Tongue (tissue), 2 donors: ENCODE results near the gene TMEM97. TPM values are rescaled to one million over a fixed set of nuclear protein-coding genes. Genes with fewer than 3 reads are reported as not detected.
A peak's percentile ranks its signal among the peaks of the same experiment; 100 is the strongest.

Experiments
- DNase-seq: peaks from one replicate; pipeline ENCODE4 v3.0.0-alpha.2; 2015
- total RNA-seq: library from RNA; depleted of rRNA; stranded (reverse); fragments of >200 nt; gene quantifications from one replicate; pipeline ENCODE4 v1.2.3, GENCODE V29; 2014

The TMEM97 gene
- total RNA-seq, 1 donor from 2014 or later, result 12.1 TPM

DNA sequence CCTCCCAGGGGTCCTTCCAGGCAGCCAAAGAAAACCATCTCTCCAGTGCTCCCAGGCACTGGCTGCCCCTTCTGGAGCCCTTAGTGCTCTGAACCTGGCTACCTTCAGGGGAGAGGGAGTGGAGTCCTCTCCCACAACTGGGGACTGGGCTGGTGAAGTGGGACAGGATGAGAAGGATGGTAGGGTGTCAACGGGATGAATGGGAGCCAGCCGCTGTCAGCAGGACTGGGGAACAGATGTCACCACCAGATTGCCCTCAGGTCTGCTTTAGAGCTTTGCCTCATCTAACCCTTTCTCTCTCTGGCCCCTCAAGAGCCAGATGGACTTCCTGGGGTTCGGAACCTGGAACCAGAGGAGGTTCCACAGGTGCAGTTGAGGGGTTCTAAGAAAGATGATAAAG, 46.5 kb downstream of the TMEM97 start:
- no peak for DNase-seq

DNA sequence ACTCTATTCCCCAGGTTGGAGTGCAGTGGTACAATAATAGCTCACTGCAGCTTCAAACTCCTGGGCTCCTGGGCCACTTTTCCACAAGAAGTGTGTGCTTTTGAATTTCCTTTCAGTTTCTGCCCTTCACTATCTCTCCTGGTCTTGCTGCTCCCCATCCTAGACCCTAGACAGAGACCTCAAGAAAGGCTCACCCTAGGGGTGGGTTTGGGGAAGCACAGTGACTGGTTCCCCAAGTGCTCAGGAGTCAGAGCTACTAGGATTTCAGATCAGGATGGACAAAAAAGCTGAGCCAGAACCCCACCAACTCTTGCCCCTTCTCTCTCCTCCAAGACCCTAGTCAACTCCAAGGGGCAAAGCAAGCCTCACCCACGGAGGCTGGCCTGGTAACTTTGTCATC, 47.6 kb downstream of the TMEM97 start:
- DNase-seq, result no peak

DNA sequence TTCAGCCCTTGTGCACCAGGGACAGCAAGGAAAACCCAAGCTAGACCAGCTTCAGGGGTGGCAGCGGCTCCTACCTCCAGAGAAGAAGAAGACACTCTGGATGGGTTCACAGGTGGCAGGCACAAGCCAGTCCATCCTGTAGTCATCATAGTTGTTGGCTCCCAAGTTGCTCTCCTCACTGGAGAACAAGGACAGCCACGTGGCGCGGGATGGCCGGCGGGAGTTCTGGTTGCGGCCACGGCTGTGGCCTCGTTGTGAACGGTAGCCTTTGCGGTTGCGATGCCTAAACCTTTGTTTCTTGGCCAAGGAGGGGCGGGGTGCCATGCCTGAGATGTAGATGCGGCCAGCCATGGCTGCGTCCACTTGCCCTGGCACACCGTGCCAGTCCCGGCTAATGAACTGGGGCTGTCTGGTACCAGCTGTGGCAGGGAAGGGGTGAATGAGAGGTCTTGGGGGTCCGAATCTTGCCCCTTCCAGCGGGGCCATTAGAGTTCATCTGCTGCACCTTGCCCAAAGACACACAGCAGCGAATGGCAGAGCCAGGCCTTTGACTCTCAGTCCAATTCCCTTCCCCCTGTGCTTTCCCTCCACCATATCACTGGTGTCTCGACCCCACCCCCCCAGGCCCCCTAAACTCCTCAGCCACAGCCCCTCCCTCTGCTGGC, 48.8 kb downstream of the TMEM97 start:
- no peak for DNase-seq

DNA sequence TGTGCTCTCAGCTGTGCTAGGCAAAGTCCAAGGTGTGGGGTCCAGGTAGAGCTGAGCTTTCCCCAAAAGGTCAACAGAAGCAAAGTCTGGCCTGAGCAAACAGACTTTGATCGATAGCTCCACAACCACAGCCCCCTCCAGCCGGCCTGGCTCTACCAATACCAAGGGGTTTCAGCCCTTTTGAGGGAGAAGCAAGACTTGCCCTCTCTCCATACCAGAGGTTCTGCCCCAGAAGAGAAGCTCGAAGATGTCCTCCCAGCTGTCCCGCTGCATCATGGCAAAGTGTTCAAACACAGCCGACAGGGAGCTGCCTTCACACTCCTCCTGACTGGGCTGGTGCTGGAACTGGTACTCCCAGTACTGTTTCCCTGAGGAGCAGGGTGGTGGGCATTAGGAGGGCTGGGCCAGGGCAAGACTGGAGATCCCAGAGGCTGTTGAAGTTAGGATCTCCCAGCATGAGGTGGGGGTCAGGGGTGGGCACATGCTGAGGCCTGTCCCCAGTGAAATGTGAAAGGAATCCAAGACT, 49.4 kb downstream of the TMEM97 start:
- DNase-seq, result no peak

DNA sequence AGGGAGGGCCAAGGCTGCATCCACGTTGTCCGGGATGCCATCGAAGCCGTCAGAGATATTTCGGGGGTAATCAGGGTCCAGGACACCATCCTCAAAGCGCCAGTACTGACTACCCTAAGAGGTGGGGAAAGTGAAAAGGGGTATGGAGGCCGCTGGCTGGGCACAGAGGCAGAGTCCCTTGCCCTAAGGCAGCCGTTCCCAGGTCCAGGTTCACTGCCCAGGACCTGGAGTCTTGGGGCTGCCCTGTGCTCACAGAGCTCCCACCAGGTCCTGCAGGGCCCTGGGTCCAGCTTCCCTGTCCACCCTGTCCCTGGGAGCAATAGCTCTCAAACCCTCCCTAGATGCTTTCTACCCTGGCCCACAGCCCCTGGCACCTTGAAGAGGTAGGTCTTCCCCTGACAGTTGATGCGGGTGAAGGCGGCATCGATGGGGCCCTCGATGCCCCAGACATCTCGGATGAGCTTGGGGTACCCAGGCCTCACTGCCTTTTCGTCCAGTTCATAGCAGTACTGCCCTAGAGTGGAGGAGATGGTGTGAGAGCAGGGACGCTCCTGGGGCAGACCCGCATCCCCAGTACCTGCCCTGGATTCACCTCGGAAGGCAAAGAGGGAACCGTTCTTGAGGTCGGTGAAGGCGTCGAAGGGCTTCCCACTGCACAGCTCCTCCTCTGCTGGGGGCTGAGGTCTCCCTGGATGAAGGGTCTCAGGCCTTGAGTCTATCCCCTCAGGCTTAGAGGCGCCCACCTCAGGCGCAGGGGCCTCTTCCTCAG, 50.1 kb downstream of the TMEM97 start:
- DNase-seq, result no peak

DNA sequence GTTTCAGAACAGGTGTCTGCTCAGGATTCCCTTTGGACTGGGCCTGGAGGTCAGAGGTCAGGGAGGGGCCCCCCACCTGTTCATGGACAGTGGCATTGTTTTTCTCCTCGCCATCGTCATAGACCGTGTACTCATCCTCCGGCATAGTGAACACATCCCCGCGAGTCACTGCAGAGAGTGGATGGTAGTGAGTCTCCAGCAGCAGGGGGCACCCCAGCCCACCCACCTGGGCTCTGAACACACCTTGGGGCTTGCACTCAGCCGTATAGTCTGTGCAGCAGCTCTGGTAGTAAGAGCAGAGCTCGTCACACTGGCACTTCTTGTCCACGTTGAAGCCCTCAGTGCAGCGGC, 50.7 kb downstream of the TMEM97 start:
- DNase-seq, result no peak

DNA sequence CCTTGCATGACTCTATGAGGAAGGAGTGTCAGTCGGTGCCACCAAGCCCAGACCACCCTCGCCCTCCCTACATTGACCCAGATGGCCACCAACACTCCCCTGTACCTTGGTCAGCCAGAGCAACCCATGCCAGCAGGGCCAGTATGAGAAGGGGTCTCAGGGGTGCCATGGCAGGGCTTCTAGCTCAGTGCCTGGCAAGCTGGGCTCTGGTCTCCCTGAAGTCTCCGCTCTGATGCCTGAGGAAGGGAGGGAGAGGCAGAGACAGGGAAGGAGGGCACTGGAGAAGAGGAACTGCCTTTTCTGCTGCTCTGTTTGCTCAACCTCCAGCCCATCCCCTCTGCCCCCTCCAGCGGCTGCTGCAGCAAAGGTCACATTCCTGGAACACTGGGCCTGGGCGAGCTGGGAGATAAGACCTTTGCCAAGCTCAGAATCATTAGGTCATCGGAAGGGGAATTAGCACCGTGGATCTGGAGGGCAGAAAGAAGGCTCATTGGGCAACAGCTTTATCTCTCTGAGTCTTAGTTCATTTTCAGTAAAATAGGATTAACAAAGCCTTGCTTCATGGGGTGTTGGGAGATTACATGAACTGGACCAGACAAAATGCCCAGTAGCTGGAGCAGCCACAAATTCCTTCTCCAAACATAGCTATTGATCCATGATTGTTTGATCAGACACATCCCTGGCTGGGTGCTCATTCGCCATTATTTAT, 51.2 kb downstream of the TMEM97 start, which contains the start of gene VTN:
Gene VTN, minus strand, starts transcription at position 273 of the 709 bp plus-strand sequence. Its CDS starts 104 bp downstream, at position 169.
- DNase-seq, result no peak

DNA sequence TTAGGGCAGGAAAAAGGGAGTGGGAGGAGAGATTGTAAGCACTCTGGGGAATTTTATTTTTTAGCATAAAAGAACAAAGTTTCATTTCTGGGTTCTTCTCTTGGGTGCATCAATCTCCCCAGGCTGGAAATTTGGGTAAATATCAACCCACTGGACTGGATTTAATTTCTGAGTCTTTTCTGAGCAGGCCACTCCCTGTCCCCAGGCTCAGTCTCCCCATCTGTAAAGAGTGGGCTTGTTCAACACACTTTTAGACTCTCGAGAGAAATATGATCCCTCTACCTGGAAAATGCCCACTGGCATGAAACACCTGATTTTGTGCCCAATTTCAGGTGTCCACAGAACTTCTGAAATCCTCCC, 51.7 kb downstream of the TMEM97 start:
- no peak for DNase-seq

DNA sequence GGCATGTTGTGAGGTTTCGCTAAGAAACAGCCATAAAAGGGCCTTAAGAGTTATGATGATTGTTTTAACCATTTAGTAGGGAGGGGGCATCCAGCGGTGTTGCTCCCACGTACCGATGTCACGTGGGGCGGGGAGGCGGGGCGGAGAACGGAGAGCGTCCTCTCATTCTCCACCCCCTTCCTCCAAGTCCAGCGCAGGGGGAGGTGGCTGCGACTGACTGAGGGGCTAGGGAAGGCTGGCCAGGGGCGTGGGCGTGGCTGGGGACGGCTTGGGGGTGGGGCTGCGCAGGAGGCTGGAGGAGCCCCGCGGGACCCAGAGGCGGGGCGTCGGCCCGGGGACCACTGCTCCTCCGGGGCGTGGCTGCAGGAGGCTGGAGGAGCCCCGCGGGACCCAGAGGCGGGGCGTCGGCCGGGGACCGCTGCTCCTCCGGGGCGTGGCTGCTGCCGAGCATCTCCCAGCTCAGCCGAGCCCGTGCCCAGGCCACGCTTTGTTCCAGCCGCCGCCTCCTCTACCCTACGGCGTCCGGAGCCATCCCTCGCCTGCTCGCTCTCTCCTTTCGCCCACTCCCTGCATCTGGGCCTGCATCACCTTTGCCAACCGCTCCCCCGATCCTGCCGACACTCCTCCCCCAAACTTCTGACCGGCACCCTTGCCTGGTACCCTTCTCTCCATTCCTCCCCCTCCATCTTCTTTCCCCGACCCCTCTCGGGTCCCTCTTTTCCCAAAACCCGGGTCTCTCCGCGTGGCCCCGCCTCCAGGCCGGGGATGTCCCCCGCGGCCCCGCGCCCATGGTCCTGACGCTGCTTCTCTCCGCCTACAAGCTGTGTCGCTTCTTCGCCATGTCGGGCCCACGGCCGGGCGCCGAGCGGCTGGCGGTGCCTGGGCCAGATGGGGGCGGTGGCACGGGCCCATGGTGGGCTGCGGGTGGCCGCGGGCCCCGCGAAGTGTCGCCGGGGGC, 52.5 kb downstream of the TMEM97 start, which contains the start of gene SARM1:
Gene SARM1, plus strand, starts transcription at position 450 of the 958 bp plus-strand sequence. Its CDS starts 339 bp downstream, at position 789.
- peak; percentile 91 for DNase-seq

DNA sequence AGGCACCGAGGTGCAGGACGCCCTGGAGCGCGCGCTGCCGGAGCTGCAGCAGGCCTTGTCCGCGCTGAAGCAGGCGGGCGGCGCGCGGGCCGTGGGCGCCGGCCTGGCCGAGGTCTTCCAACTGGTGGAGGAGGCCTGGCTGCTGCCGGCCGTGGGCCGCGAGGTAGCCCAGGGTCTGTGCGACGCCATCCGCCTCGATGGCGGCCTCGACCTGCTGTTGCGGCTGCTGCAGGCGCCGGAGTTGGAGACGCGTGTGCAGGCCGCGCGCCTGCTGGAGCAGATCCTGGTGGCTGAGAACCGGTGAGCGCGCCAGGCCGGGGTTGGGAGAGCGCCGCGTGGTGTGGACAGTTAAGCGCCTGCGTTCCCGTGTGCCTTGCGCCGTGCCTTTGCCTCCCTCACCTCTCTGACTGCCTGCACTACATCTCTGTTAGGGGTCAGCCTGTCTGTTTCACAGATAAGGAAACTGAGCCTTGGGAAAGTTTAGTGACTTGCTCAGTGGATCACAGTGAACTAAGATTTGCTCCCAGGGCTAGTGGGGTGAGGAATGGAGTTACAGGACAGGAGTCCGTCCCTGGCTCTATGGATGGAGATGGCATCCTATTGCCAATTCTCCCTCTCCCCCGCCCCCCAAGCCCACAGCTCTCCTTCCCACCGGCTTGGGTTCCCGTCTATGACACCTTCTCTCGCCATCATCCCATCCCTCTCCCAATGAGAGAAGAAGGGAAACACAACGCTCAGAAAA, 53.4 kb downstream of the TMEM97 start:
- DNase-seq, result peak; percentile 24

DNA sequence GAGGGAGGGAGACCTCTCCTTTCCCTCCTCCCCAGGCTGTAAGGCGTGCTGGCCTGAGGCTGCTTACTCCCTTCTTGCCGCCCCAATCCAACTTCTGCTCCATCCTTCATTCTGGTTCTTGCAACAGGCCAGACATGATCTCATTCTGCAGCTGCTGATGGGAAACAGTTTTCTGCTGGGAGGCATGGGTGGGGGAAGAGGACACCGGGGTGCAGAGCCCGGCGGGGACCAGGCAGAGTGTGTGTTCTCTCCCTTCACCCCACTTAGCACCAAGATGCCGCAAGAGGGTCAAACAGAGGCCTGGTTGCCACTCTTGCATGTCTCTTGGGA, 53.9 kb downstream of the TMEM97 start:
- DNase-seq, result no peak

Other genes starting within 250 kb of the TMEM97 start
- 34.6 TPM for gene IFT20, start 16.3 kb downstream of the TMEM97 start, total RNA-seq
- gene TNFAIP1, start 16.6 kb downstream of the TMEM97 start, total RNA-seq, result 26.6 TPM
- 49.7 TPM for gene POLDIP2, start 38.3 kb downstream of the TMEM97 start, total RNA-seq
- gene SEBOX, start 46.0 kb downstream of the TMEM97 start, total RNA-seq, result not detected
- 1.0 TPM for gene VTN, start 51.1 kb downstream of the TMEM97 start, total RNA-seq
- 11.4 TPM for gene SARM1, start 52.5 kb downstream of the TMEM97 start, total RNA-seq
- 6.5 TPM for gene SLC46A1, start 87.0 kb downstream of the TMEM97 start, total RNA-seq
- gene SLC13A2, start 154.4 kb downstream of the TMEM97 start, total RNA-seq, result 1.1 TPM
- 0.21 TPM for gene FOXN1, start 187.1 kb downstream of the TMEM97 start, total RNA-seq
- gene UNC119, start 233.4 kb downstream of the TMEM97 start, total RNA-seq, result 15.1 TPM